ENCODE measurements around the gene LRRIQ1.

The LRRIQ1 gene

DNA sequence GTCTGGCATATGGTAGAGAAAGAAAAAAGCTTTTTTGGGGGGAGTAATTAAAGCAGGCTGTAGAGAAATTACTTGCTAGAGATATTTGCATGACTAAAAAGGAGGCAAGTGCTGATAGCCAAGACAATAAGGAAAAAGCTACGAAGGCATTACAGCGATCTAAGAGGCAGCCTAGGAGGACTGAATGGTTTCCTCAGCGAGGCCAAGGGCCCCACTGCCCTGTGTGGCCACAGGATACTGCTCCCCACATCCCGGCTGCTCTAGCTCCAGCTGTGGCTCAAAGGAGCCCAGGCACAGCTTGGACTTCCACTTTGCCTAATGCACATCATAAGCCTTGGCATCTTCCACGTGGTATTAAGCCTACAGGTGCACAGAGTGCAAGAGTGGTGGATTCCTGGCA is 53.6 kb downstream of the LRRIQ1 start:
- H3K36me3 ChIP-seq (ENCODE audit: control insufficient read depth, insufficient read depth, low read length) = no peaks in the 10 kb centered on the region
- H3K27me3 ChIP-seq (replicated peaks; ENCODE audit: control insufficient read depth, insufficient read depth, low read length) = no peaks in the 10 kb centered on the region; the same call in 1 of the 2 replicates
- TF ChIP-seq, protein P1, sequence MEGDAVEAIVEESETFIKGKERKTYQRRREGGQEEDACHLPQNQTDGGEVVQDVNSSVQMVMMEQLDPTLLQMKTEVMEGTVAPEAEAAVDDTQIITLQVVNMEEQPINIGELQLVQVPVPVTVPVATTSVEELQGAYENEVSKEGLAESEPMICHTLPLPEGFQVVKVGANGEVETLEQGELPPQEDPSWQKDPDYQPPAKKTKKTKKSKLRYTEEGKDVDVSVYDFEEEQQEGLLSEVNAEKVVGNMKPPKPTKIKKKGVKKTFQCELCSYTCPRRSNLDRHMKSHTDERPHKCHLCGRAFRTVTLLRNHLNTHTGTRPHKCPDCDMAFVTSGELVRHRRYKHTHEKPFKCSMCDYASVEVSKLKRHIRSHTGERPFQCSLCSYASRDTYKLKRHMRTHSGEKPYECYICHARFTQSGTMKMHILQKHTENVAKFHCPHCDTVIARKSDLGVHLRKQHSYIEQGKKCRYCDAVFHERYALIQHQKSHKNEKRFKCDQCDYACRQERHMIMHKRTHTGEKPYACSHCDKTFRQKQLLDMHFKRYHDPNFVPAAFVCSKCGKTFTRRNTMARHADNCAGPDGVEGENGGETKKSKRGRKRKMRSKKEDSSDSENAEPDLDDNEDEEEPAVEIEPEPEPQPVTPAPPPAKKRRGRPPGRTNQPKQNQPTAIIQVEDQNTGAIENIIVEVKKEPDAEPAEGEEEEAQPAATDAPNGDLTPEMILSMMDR (IDR thresholded peaks at IDR 0.05; ENCODE audit: insufficient read depth, low read length, poor library complexity, severe bottlenecking) = no peak
- no peak for DNase-seq (ENCODE audit: extremely low read depth, insufficient read length)
- H3K4me3 ChIP-seq (replicated peaks; ENCODE audit: low read depth, low read length) = no peak overlapping the region

DNA sequence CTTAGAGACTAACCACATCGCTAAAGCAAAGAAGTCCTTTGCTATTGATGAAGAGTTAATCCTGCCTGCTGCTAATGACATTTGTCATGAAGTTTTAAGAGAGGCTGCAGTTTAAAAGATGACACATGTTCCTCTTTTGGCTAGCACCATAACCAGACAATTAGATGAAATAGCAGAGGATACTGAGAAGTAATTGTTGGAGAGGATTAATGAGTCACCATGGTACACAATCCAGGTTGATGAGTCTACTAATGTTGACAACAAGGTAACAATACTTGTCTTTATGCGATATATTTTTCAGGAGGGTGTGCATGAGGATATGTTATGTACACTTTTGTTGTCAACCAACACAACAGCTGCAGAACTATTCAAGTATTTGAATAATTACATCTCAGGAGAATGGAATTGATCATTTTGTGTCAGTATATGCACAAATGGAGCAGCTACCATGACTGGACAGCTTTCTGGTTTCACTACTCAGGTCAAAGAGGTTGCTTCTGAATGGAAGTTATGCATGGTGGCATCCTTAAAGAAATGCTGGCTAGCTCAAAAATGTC is 56.7 kb downstream of the LRRIQ1 start:
- H3K27me3 ChIP-seq (replicated peaks; ENCODE audit: control insufficient read depth, insufficient read depth, low read length) = no peaks in the 10 kb centered on the region; the same call in 1 of the 2 replicates
- DNase-seq (ENCODE audit: extremely low read depth, insufficient read length) = no peak
- no peak overlapping the region for H3K4me3 ChIP-seq (replicated peaks; ENCODE audit: low read depth, low read length)
- H3K36me3 ChIP-seq (ENCODE audit: control insufficient read depth, insufficient read depth, low read length) = no peaks in the 10 kb centered on the region
- TF ChIP-seq, protein P1 (IDR thresholded peaks at IDR 0.05; ENCODE audit: insufficient read depth, low read length, poor library complexity, severe bottlenecking) = no peak

DNA sequence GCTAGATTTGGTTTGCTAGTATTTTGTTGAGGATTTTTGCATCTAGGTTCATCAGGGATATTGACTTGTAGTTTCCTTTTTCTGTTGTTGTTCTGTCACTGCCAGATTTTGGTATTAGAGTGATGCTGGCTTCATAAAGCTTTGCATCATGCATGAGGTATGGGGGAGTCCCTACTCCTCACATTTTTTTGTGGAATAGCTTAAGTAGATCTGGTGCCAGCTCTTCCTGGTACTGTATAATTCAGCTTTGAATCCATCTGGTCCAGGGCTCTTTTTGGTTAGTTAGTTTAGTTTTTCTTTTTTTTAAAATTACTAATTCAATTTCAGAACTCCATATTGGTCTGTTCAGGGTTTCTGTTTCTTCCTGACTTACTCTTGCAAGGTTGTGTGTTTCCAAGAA is 59.4 kb downstream of the LRRIQ1 start:
- Histone ChIP-seq H3K27me3 (replicated peaks; ENCODE audit: control insufficient read depth, insufficient read depth, low read length) (no peaks in the 10 kb centered on the region), H3K36me3 (ENCODE audit: control insufficient read depth, insufficient read depth, low read length) (no peaks in the 10 kb centered on the region), H3K4me3 (replicated peaks; ENCODE audit: low read depth, low read length) (no peak overlapping the region)
- DNase-seq (ENCODE audit: extremely low read depth, insufficient read length) = no peak
- TF ChIP-seq, protein P1 (IDR thresholded peaks at IDR 0.05; ENCODE audit: insufficient read depth, low read length, poor library complexity, severe bottlenecking) = no peak

DNA sequence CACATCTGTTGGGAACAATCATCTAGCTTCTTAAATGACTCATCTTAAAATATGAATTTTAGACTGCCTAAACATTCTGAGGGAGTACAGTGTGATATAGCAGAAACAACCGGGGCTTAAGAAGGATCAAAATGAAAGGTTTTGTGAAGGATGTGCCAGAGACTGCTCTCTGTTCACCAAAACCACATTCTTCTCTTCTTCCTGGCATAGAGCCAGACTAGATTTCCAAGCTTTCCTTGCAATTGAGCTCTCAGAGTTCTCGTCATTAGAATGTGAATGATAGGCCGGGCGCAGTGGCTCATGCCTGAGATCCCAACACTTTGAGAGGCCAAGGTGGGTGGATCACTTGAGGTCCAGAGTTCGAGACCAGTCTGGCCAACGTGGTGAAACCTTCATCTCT is 94.5 kb downstream of the LRRIQ1 start:
- Histone ChIP-seq H3K4me3 (replicated peaks; ENCODE audit: low read depth, low read length) (no peak overlapping the region), H3K27me3 (replicated peaks; ENCODE audit: control insufficient read depth, insufficient read depth, low read length) (no peaks in the 10 kb centered on the region), H3K36me3 (ENCODE audit: control insufficient read depth, insufficient read depth, low read length) (no peaks in the 10 kb centered on the region)
- TF ChIP-seq, protein P1 (IDR thresholded peaks at IDR 0.05; ENCODE audit: insufficient read depth, low read length, poor library complexity, severe bottlenecking) = no peak
- DNase-seq (ENCODE audit: extremely low read depth, insufficient read length) = no peak

DNA sequence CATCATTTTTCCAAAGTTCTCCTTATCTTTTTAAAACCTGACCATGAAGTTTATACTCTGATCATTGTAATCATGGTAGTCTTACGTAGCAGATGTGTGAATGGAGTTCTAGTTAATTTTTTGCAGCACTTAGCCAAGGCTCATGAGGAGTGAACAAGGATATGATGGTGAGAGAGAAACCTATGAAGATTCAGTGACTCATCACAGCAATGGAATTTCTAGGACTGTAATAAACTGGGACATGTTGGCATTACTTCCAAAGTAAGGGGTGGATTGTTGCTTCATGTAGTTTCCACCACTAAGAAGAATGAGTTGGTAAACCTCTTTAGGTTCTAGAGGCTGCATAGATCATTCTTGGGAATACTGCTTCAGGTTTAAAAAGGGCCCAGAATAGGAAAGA is 102.7 kb downstream of the LRRIQ1 start:
- H3K27me3 ChIP-seq (replicated peaks; ENCODE audit: control insufficient read depth, insufficient read depth, low read length) = no peaks in the 10 kb centered on the region
- H3K36me3 ChIP-seq (ENCODE audit: control insufficient read depth, insufficient read depth, low read length) = no peaks in the 10 kb centered on the region
- TF ChIP-seq, protein P1 (IDR thresholded peaks at IDR 0.05; ENCODE audit: insufficient read depth, low read length, poor library complexity, severe bottlenecking) = no peak
- no peak for DNase-seq (ENCODE audit: extremely low read depth, insufficient read length)
- H3K4me3 ChIP-seq (replicated peaks; ENCODE audit: low read depth, low read length) = no peak overlapping the region

DNA sequence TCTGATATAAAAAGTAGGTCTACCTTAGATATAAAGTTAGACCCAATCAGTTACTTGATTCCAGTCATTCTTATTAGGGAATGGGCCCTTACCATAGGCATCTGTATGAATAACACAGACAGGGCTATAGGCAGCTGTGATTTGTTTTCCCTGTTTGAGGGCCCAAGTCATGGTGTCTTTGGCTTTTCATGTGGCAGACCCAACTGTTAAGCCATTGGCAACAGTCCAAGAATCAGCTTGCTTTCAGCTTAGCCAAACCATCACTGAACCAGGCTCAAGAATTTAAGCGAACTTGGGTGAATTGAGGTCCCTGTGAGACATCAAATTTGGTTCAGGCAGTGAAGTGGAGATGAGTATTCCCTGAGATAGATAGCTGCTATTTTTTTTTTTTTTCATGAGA is 111.2 kb downstream of the LRRIQ1 start:
- Histone ChIP-seq H3K36me3 (ENCODE audit: control insufficient read depth, insufficient read depth, low read length) (no peaks in the 10 kb centered on the region), H3K27me3 (replicated peaks; ENCODE audit: control insufficient read depth, insufficient read depth, low read length) (no peaks in the 10 kb centered on the region), H3K4me3 (replicated peaks; ENCODE audit: low read depth, low read length) (no peak overlapping the region)
- DNase-seq (ENCODE audit: extremely low read depth, insufficient read length) = no peak
- TF ChIP-seq, protein P1 (IDR thresholded peaks at IDR 0.05; ENCODE audit: insufficient read depth, low read length, poor library complexity, severe bottlenecking) = no peak
